HL-60/S4 treated with retinoic acid at 250 ng/mL for 4 days and 3 days (cell line): ENCODE measurements around the gene MID1IP1.

Experiments
- in situ Hi-C: fragments of 300-500 bp; cut with MboI; formaldehyde crosslinking; loops from 2 replicates; pipeline ENCODE4 v1.7.0; 2022; ENCODE audit warnings: low sequenced_read_pairs

The MID1IP1 gene, protein sequence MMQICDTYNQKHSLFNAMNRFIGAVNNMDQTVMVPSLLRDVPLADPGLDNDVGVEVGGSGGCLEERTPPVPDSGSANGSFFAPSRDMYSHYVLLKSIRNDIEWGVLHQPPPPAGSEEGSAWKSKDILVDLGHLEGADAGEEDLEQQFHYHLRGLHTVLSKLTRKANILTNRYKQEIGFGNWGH

DNA sequence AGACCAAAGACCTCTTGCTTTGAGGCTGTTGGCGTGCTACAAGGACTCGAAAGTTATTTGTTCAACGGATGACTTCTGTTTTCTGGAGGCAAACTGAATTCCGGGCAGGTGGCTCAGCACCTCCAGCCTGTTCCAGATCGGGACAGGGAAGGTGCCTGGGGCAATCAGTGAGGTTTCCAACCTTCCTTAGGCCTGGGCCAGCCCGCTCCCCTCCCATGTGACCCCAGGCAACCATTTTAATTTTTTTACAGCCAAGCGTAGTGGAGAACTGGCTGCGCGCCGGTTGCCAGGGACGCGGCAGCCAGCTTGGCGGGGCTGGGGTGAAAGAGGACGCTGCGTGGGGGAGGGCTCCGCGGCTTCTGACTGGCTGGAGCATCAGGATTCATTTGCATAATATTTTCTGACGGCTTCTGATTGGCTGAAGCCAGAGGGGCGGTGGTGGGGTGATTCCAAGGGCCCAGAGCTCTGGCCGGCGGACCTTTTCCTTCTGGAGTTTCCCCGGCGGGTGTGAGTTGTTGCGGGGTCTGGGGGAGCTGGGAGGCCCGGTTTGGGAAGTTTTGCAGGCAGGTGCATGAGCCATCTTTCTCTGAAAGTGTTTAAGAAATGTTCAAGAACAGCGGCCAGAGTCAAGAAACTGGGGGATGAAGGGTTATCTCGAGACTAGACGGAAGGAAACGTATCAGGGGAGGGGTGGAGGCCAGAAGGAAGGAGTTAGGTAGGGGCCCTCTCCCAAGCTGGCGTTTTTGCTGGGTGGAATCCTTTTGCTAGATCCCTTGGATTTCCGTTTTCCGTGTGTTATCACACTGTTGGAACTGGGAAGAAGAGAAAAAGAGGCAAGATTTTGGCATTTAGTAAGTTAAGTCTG, at the start of gene MID1IP1:
Gene MID1IP1 (plus strand): TSS at position 479 of the 865 bp plus-strand sequence. CDS start 3,488 bp downstream, outside the sequence.
- in situ Hi-C loops: no loop called here

GRCh38 chrX:38754102-38754790, 47.0 kb upstream of the MID1IP1 start:
- in situ Hi-C loops: loop anchor here (25.0 kb wide), 1 partner anchor 383 kb away; no protein-coding TSS in a partner anchor

GRCh38 chrX:38754818-38755718, 46.2 kb upstream of the MID1IP1 start:
- in situ Hi-C loops: loop anchor here (25.0 kb wide), 1 partner anchor 382 kb away; no protein-coding TSS in a partner anchor

GRCh38 chrX:38760883-38761282, 40.4 kb upstream of the MID1IP1 start:
- in situ Hi-C loops: loop anchor here (25.0 kb wide), 1 partner anchor 376 kb away; no protein-coding TSS in a partner anchor

- in situ Hi-C loops: loop anchor here (25.0 kb wide), 1 partner anchor 369 kb away; no protein-coding TSS in a partner anchor
Observed at GRCh38 chrX:38768079-38768478, 33.2 kb upstream of the MID1IP1 start.

- in situ Hi-C loops: loop anchor here (25.0 kb wide), 1 partner anchor 367 kb away; no protein-coding TSS in a partner anchor
Observed at GRCh38 chrX:38770152-38770551, 31.1 kb upstream of the MID1IP1 start.

DNA sequence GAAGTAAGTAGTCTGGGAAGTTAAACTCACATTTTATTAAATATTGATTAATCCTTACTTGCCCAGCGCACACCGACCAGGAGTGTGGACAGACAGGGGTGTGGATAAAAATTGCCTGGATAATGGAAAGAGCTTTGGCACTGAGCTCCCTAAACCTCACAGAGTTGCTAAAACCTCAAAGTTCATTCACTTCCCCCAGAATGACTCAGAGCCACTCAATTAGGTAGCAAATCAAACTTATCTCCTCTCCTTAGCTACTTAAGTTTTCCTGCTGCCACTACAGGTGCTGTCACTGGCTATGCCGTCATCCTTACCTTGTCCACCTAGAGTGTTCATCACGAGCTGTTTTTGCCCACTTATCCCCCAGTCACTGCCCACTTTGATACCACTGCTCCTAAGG, 27.0 kb upstream of the MID1IP1 start:
- in situ Hi-C loops: loop anchor here (25.0 kb wide), 1 partner anchor 363 kb away; no protein-coding TSS in a partner anchor

DNA sequence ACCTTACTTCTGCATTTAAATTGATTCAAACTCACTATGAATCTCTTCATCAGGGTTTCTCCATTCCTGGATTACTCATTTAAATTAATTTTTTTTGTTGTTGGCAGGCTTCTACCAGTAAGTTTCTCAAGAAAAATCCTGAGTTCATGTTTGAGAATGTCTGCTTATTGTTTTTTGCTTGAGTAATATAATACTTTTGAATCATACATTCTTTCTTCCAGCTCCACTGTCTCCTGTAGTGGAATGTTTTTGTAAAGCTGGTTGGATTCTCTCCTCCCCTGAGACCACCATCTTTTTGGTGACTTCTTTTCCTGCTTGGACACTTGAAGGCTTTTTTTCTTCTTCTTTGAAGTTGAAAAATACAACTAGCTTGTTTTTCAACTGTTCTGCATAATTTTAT, 4.3 kb upstream of the MID1IP1 start:
- in situ Hi-C loops: no loop called here

DNA sequence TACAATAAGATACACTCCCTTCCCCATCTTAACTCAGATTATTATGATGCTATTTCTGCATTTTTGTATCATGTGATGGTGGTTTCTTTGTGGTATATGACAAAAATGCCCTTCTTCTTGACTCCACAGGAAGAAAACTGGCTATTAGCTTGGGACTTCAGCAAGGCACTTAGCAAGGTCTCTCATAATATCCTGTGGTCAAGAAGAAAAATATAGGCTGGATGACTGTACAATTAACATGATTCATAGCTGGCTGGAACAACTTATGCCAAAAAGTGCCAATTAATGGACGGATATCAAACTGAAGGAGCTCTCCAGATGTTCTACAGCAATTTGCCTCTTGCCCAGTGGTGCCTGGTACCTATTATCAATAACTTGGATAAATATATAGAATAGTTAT, 2.3 kb upstream of the MID1IP1 start:
- in situ Hi-C loops: no loop called here

DNA sequence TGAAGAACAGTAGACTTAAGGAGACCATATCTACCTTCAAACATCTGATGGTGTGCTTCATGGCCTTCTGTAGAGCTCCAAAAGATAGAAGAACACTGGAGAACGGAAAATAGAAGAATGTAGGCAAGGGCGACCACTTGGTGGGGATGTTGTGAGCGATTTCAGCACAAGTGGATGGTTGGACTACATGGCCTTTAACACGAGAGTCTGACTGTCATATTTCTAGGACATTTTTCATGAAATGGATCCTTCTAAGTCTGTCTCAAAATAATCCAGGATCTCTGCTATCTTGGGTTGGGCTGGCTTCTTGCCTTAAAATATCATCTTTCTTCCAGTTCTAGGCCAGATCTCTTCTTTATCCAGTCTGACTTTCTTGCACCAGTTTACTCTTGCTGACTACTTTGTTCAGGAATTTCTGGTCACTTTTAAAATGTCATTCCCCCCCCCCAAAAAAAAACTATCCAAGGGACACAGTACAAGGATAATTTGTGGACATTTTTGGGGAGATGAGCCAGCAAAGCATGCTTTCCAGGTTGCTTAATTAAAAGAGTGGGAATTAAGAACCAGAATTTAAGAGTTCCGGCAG, 1.2 kb upstream of the MID1IP1 start:
- in situ Hi-C loops: no loop called here

DNA sequence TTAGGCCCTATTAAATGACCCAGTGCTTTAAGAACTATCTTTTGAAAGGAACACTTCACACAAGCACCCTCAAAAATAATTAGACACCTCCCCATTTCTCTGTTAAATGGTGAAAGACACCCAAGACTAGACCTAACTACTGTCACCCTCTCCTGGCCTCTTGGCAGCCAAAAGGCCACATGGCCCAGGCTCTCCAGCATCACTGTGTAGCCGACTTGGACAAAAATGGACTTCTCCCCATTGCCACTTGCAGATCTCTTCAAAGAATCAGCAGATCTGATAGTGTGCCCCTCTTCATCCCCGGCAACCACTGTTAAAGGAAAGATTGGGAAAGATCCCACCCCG, 2.0 kb downstream of the MID1IP1 start:
- in situ Hi-C loops: no loop called here

GRCh38 chrX:38803588-38804431, 2.6 kb downstream of the MID1IP1 start:
- in situ Hi-C loops: no loop called here

GRCh38 chrX:38804432-38804681, 3.1 kb downstream of the MID1IP1 start:
- in situ Hi-C loops: no loop called here

DNA sequence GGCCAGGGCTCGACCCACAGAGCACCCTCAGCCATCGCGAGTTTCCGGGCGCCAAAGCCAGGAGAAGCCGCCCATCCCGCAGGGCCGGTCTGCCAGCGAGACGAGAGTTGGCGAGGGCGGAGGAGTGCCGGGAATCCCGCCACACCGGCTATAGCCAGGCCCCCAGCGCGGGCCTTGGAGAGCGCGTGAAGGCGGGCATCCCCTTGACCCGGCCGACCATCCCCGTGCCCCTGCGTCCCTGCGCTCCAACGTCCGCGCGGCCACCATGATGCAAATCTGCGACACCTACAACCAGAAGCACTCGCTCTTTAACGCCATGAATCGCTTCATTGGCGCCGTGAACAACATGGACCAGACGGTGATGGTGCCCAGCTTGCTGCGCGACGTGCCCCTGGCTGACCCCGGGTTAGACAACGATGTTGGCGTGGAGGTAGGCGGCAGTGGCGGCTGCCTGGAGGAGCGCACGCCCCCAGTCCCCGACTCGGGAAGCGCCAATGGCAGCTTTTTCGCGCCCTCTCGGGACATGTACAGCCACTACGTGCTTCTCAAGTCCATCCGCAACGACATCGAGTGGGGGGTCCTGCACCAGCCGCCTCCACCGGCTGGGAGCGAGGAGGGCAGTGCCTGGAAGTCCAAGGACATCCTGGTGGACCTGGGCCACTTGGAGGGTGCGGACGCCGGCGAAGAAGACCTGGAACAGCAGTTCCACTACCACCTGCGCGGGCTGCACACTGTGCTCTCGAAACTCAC, 3.6 kb downstream of the MID1IP1 start:
- in situ Hi-C loops: no loop called here

DNA sequence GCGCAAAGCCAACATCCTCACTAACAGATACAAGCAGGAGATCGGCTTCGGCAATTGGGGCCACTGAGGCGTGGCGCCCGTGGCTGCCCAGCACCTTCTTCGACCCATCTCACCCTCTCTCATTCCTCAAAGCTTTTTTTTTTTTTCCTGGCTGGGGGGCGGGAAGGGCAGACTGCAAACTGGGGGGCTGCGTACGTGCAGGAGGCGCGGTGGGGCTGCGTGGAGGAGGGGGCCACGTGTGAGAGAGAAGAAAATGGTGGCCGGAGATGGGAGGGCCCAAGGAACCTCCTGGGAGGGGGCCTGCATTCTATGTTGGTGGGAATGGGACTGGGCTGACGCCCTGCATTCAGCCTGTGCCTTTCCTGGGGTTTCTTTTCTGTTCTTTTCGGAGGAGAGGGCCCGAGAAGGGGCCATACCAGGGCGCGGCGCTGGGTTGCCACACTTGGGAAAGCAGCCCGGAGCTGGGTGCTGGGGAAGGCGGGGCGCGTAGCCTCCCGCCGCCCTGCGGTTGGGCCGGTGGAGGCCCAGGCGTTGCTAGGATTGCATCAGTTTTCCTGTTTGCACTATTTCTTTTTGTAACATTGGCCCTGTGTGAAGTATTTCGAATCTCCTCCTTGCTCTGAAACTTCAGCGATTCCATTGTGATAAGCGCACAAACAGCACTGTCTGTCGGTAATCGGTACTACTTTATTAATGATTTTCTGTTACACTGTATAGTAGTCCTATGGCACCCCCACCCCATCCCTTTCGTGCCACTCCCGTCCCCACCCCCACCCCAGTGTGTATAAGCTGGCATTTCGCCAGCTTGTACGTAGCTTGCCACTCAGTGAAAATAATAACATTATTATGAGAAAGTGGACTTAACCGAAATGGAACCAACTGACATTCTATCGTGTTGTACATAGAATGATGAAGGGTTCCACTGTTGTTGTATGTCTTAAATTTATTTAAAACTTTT, 4.5 kb downstream of the MID1IP1 start:
- in situ Hi-C loops: no loop called here

DNA sequence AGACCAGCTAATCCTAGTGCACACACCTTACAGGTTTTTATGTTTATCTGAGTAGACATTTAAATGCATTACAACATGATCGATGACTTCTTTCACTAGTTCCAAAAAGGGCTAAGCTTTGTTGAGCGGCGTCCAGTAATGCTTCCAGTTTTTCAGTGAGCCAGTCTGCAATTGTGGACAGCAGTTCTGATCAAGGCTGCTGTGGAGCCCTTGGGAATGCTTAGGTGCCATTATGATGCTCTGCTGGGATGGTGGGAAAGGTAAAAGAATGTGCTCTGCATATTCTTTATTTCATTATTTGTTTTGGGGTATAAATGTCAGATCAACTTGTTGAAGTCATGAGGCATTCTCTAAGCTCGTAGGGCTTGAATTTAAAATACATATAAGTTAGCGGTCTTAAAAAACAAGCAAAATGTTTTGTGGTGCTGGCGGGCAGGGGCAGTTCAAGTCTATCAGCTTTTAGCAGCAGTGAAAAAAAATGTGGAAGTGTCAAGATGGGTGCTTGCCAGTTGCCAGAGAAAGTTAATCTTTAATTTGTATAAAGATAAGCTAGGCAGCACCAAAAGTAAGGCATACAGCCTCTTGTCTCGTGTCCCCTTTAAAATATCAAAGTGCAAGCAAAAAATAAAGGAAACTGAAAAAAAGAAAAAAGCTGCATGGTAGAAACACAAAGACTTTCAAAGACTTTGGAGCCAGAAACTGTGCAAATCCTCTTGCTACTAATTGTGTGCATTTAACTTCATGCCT, 5.8 kb downstream of the MID1IP1 start:
- in situ Hi-C loops: no loop called here

DNA sequence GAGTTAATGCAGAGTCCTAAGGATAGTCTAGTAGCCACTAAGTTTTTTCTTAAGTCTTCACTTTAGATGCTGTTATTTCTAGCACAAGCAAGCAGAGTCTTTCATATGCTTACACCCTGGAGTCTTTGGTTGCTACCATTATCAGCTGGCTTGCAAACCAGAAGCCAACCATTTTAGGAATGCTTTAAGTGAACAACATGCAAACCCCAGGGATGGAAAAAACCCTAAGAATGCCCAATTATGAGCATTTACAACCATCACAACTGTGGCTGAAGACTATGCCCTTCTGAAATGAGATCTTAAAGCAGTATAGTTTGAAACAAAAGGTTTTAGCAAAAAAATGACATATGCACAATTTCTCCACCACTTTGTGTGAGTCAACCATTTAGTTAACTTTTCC, 6.6 kb downstream of the MID1IP1 start:
- in situ Hi-C loops: no loop called here
